ENCODE measurements around the gene BTBD8.

- TF ChIP-seq POLR2A (IDR thresholded peaks at IDR 0.05) (no peak), CTCF (IDR thresholded peaks at IDR 0.05) (no peak)
These were observed 131.0 kb downstream of the BTBD8 start for GRCh38 chr1:92211166-92211565.
